Fibroblast of lung (primary cell): ENCODE measurements around the gene GRK5. TPM values are rescaled to one million over a fixed set of nuclear protein-coding genes. Genes with fewer than 3 reads are reported as not detected.

Source experiments
- DNase-seq, 2 donors: peaks; one replicate each; pipeline versions ENCODE4 v3.0.0 to v3.0.0-alpha.2; 2010; ENCODE audit warnings: low read depth in 2 of 2
- H2AFZ ChIP-seq: 2 replicates; pipeline ENCODE4 v1.5.1; 2012; ENCODE audit warnings: low read length, control low read depth, inconsistent platforms
- H3K27ac ChIP-seq: 2 replicates; pipeline ENCODE4 v1.5.1; 2011; ENCODE audit warnings: low read length, control low read depth; ENCODE audit not compliant: insufficient read depth
- H3K27me3 ChIP-seq: 2 replicates; pipeline ENCODE4 v1.5.1; 2011; ENCODE audit warnings: mild to moderate bottlenecking, low read length; ENCODE audit not compliant: control insufficient read depth, insufficient read depth
- H3K36me3 ChIP-seq: 2 replicates; pipeline ENCODE4 v1.5.1; 2011; ENCODE audit warnings: low read length; ENCODE audit not compliant: control insufficient read depth, insufficient read depth
- H3K4me1 ChIP-seq: 2 replicates; pipeline ENCODE4 v1.5.1; 2011; ENCODE audit warnings: low read length; ENCODE audit not compliant: control insufficient read depth, insufficient read depth; ENCODE audit errors: extremely low read depth
- H3K4me2 ChIP-seq: 2 replicates; pipeline ENCODE4 v1.5.1; 2011; ENCODE audit warnings: low read length, control low read depth; ENCODE audit not compliant: insufficient read depth; ENCODE audit errors: extremely low read depth
- H3K4me3 ChIP-seq, 4 experiments: fragments of 200-600 bp in 1 of 4; sonication (generic) in 1 of 4; replicated peaks in 1 of 4; 2 replicates each; pipeline ENCODE4 v1.5.1; 2011 to 2016; ENCODE audit warnings: low read length in 4 of 4, low read depth in 3 of 4, mild to moderate bottlenecking in 3 of 4, control low read depth in 2 of 4, inconsistent platforms in 1 of 4, mixed read lengths in 1 of 4; ENCODE audit not compliant: insufficient read depth in 1 of 4; ENCODE audit errors: control extremely low read depth in 1 of 4
- H3K79me2 ChIP-seq: 2 replicates; pipeline ENCODE4 v1.5.1; 2012; ENCODE audit warnings: mild to moderate bottlenecking, low read length, inconsistent platforms; ENCODE audit not compliant: control insufficient read depth, insufficient read depth
- H3K9ac ChIP-seq: 2 replicates; pipeline ENCODE4 v1.5.1; 2011; ENCODE audit warnings: mild to moderate bottlenecking, low read length, control low read depth; ENCODE audit not compliant: insufficient read depth
- H3K9me3 ChIP-seq: 2 replicates; pipeline ENCODE4 v1.5.1; 2012; ENCODE audit warnings: low read depth, low read length; ENCODE audit not compliant: control insufficient read depth, insufficient read depth
- H4K20me1 ChIP-seq: 2 replicates; pipeline ENCODE4 v1.5.1; 2011; ENCODE audit warnings: low read length; ENCODE audit not compliant: control insufficient read depth, insufficient read depth; ENCODE audit errors: extremely low read depth
- CTCF ChIP-seq, 2 donors: IDR thresholded peaks in 1 of 2; conservative IDR thresholded peaks in 1 of 2; 1 replicate in 1 of 2; 2 replicates in 1 of 2; pipeline ENCODE4 v1.5.1; 2011 to 2012; ENCODE audit warnings: low read length in 2 of 2, control low read depth in 1 of 2, inconsistent platforms in 1 of 2, low read depth in 1 of 2, mild to moderate bottlenecking in 1 of 2
- EZH2 ChIP-seq: IDR thresholded peaks from 2 replicates; pipeline ENCODE4 v1.5.1; 2012; ENCODE audit warnings: low read length, control low read depth, mild to moderate bottlenecking; ENCODE audit errors: missing control alignments
- polyA plus RNA-seq, 2 donors: library from polyadenylated mRNA; depleted of rRNA in 1 of 2; stranded (reverse) in 1 of 2; unstranded in 1 of 2; fragments of >200 nt; gene quantifications; 2 replicates each; pipeline ENCODE4 v1.2.1, GENCODE V29; 2011 to 2012; ENCODE audit warnings: missing spikeins in 1 of 2
- total RNA-seq: library from RNA; depleted of rRNA; stranded (reverse); fragments of >200 nt; gene quantifications from 2 replicates; pipeline ENCODE4 v1.2.1, GENCODE V29; 2014

GRK5 gene
- total and polyA plus RNA-seq, 2 donors (not counting 1 experiment from before 2014, with no cell fraction given) = 24.1 to 90.3 TPM

GRCh38 chr10:119494236-119495020 lies 287.1 kb downstream of the GRK5 start:
- H2AFZ ChIP-seq = no peak overlapping the region
- no peaks in the 10 kb centered on the region for H3K79me2 ChIP-seq
- no peaks in the 10 kb centered on the region for H3K9me3 ChIP-seq
- H3K4me3 ChIP-seq = no peak overlapping the region
- H4K20me1 ChIP-seq = no peaks in the 10 kb centered on the region
- peaks cover 11% of the 10 kb centered on the region for H3K4me1 ChIP-seq
- peak overlapping the region; percentile 61 for H3K4me2 ChIP-seq
- H3K27me3 ChIP-seq = no peaks in the 10 kb centered on the region
- no peak for TF ChIP-seq EZH2
- no peak overlapping the region for H3K9ac ChIP-seq
- peaks cover 5% of the 10 kb centered on the region for H3K36me3 ChIP-seq
- peak overlapping the region; percentile 1 for H3K27ac ChIP-seq
- DNase-seq = peak; percentile 27 to 71

GRCh38 chr10:119495021-119495505 lies 287.7 kb downstream of the GRK5 start:
- Histone ChIP-seq H3K36me3 (peaks cover 5% of the 10 kb centered on the region), H3K27me3 (no peaks in the 10 kb centered on the region), H3K27ac (peak overlapping the region; percentile 1), H4K20me1 (no peaks in the 10 kb centered on the region), H3K79me2 (no peaks in the 10 kb centered on the region), H3K9me3 (no peaks in the 10 kb centered on the region), H3K4me1 (peaks cover 11% of the 10 kb centered on the region), H3K9ac (no peak overlapping the region), H3K4me3 (no peak overlapping the region), H2AFZ (no peak overlapping the region), H3K4me2 (no peak overlapping the region)
- peak in 1 of 2 donors; percentile 33 for DNase-seq
- TF ChIP-seq CTCF (conservative IDR thresholded peaks at IDR 0.05 in 1 of 2, IDR thresholded peaks at IDR 0.05 in 1 of 2; ENCODE audit: low read depth in 1 of 2, low read length in 2 of 2) = no peak
- TF ChIP-seq EZH2 = no peak

GRCh38 chr10:119495545-119495944 lies 288.2 kb downstream of the GRK5 start:
- Histone ChIP-seq H3K4me2 (no peak overlapping the region), H3K79me2 (no peaks in the 10 kb centered on the region), H4K20me1 (no peaks in the 10 kb centered on the region), H3K36me3 (peaks cover 5% of the 10 kb centered on the region), H3K9me3 (no peaks in the 10 kb centered on the region), H3K4me3 (no peak overlapping the region), H3K27me3 (no peaks in the 10 kb centered on the region), H3K27ac (no peak overlapping the region), H3K9ac (no peak overlapping the region), H2AFZ (no peak overlapping the region), H3K4me1 (peaks cover 11% of the 10 kb centered on the region)
- TF ChIP-seq EZH2 = no peak
- TF ChIP-seq CTCF (conservative IDR thresholded peaks at IDR 0.05 in 1 of 2, IDR thresholded peaks at IDR 0.05 in 1 of 2; ENCODE audit: low read depth in 1 of 2, low read length in 2 of 2) = no peak
- DNase-seq = no peak
